MM.1S (cell line): ENCODE results near the gene PHF12.

ENCODE experiments used
- EZH2 ChIP-seq: fragments of 300-600 bp; sonication (generic); optimal IDR thresholded peaks from 2 replicates; pipeline ENCODE3; 2017; ENCODE audit warnings: low read depth, mild to moderate bottlenecking, antibody characterized with exemption, low read length, mixed read lengths
- EZH2phosphoT487 ChIP-seq: fragments of 300-600 bp; sonication (generic); IDR thresholded peaks from 2 replicates; pipeline ENCODE4 v1.6.1; 2018; ENCODE audit warnings: antibody characterized with exemption, low read length
- TF ChIP-seq, protein P1 (sequence below): fragments of 300-600 bp; sonication (generic); IDR thresholded peaks from 2 replicates; pipeline ENCODE4 v1.5.1; 2016; ENCODE audit warnings: antibody characterized with exemption, low read length, mixed read lengths

- TF ChIP-seq, protein P1, sequence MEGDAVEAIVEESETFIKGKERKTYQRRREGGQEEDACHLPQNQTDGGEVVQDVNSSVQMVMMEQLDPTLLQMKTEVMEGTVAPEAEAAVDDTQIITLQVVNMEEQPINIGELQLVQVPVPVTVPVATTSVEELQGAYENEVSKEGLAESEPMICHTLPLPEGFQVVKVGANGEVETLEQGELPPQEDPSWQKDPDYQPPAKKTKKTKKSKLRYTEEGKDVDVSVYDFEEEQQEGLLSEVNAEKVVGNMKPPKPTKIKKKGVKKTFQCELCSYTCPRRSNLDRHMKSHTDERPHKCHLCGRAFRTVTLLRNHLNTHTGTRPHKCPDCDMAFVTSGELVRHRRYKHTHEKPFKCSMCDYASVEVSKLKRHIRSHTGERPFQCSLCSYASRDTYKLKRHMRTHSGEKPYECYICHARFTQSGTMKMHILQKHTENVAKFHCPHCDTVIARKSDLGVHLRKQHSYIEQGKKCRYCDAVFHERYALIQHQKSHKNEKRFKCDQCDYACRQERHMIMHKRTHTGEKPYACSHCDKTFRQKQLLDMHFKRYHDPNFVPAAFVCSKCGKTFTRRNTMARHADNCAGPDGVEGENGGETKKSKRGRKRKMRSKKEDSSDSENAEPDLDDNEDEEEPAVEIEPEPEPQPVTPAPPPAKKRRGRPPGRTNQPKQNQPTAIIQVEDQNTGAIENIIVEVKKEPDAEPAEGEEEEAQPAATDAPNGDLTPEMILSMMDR, result no peak
- TF ChIP-seq EZH2 (no peak), EZH2phosphoT487 (no peak)
Observed at GRCh38 chr17:28940675-28941074, 10.6 kb downstream of the PHF12 start.
